ENCODE measurements around the gene EIF3L. TPM values are rescaled to one million over a fixed set of nuclear protein-coding genes. Genes with fewer than 3 reads are reported as not detected.

The EIF3L gene
- total RNA-seq, 4 donors from 2014 or later: 192 to 499 (median 281) TPM

GRCh38 chr22:37887584-37888378 lies 38.6 kb downstream of the EIF3L start:
- H3K9me3 ChIP-seq: no peaks in the 10 kb centered on the region
- H3K36me3 ChIP-seq: peaks cover 5 to 88% (median 16%) of the 10 kb centered on the region in 3 donors
- no peaks in the 10 kb centered on the region for H3K27me3 ChIP-seq
- no peak overlapping the region for H3K4me3 ChIP-seq
- H3K4me1 ChIP-seq: peaks cover 21 to 76% (median 25%) of the 10 kb centered on the region in 3 donors
- WGBS, 2 donors: 45 to 47% methylated on average over 6 of the region's 6 CpGs
- intact Hi-C loops (cut with DNase I): no loop called here
- H3K27ac ChIP-seq: peak overlapping the region; percentile 73 to 86 (median 82)
- no peak for DNase-seq
- no peak for TF ChIP-seq POLR2A (IDR thresholded peaks at IDR 0.05)
- peak in 5 of 6 experiments; percentile 41 to 54 (median 48) for TF ChIP-seq CTCF (IDR thresholded peaks at IDR 0.05)

- TF ChIP-seq POLR2A (IDR thresholded peaks at IDR 0.05) (no peak), CTCF (IDR thresholded peaks at IDR 0.05) (no peak)
- Histone ChIP-seq H3K9me3 (no peaks in the 10 kb centered on the region), H3K36me3 (peaks cover 5 to 50% (median 16%) of the 10 kb centered on the region in 3 donors), H3K27me3 (no peaks in the 10 kb centered on the region), H3K4me3 (no peak overlapping the region), H3K27ac (peak overlapping the region; percentile 6 to 97 (median 80)), H3K4me1 (peaks cover 53 to 89% (median 59%) of the 10 kb centered on the region in 3 donors)
- DNase-seq: no peak
- intact Hi-C loops (cut with DNase I): no loop called here
- 85 to 86% methylated on average over 3 of the region's 3 CpGs for WGBS, 2 donors
Observed at GRCh38 chr22:37891926-37892325, 42.7 kb downstream of the EIF3L start.

- Histone ChIP-seq H3K9me3 (no peaks in the 10 kb centered on the region), H3K36me3 (peaks cover 5 to 44% (median 16%) of the 10 kb centered on the region in 3 donors), H3K27ac (peak overlapping the region; percentile 67 to 97 (median 91)), H3K4me3 (no peak overlapping the region), H3K27me3 (no peaks in the 10 kb centered on the region), H3K4me1 (peaks cover 48 to 89% (median 60%) of the 10 kb centered on the region in 3 donors)
- TF ChIP-seq POLR2A (IDR thresholded peaks at IDR 0.05) (no peak), CTCF (IDR thresholded peaks at IDR 0.05) (no peak)
- DNase-seq: no peak
- intact Hi-C loops (cut with DNase I): no loop called here
- WGBS, 2 donors: 41 to 48% methylated on average over 4 of the region's 7 CpGs
Observed at GRCh38 chr22:37892566-37893335, 43.5 kb downstream of the EIF3L start.

- Histone ChIP-seq H3K36me3 (peaks cover 5 to 38% (median 11%) of the 10 kb centered on the region in 3 donors), H3K4me1 (peaks cover 48 to 89% (median 61%) of the 10 kb centered on the region in 3 donors), H3K27me3 (no peaks in the 10 kb centered on the region), H3K4me3 (no peak overlapping the region), H3K9me3 (no peaks in the 10 kb centered on the region), H3K27ac (peak overlapping the region; percentile 67 to 97 (median 91))
- 64 to 75% methylated on average over 3 to 5 of the region's 5 CpGs for WGBS, 2 donors
- intact Hi-C loops (cut with DNase I): no loop called here
- TF ChIP-seq POLR2A (IDR thresholded peaks at IDR 0.05): no peak
- no peak for TF ChIP-seq CTCF (IDR thresholded peaks at IDR 0.05)
- DNase-seq: no peak
Observed at GRCh38 chr22:37893583-37893983, 44.4 kb downstream of the EIF3L start.

All from esophagus squamous epithelium (tissue), 5 donors.